GM18867 (cell line): ENCODE measurements around the gene PKMYT1.

Experiments used
- ATAC-seq: cut with Tn5 transposase; IDR thresholded peaks from one replicate; pipeline ENCODE4 v1.9.1; 2021; ENCODE audit warnings: mild to moderate bottlenecking, moderate library complexity; ENCODE audit not compliant: unreplicated experiment

Gene PKMYT1

GRCh38 chr16:2975161-2975795 is 5.0 kb downstream of the PKMYT1 start:
- no peak for ATAC-seq

GRCh38 chr16:2974319-2975056 is 5.8 kb downstream of the PKMYT1 start:
- no peak for ATAC-seq

DNA sequence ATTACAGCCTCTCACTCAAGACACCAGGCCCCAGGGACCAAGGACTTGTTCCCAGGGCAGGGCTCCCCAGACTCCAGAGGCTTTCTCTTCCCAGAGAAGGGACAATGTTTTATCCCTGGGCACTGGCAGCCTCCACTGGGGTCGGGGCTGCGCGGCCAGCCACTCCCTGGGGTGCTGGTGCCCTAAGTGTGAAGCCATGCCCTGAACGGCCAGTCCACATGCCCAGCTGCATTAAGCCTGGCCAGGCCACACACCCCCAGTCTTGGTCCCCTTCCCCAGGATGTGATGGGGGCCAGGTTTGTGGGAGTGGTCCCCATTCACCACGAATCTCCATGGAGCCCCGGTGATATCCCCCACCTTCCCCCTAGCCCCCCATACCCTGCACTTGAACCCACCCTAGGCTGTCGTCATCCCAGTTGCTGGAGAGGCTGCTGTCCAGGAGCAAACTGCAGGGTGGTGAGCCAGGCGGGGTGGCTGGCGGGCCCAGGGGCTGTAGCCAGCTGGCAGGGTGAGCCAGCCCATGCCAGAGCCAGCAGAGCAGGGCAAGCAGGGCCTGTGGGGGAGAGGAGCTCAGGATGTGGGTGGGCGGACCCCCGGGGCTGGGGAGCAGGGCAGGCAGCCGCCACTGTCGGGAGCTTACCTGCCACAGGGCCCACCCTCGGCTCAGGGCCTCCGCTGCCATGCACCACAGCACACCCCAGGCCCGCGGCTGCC is 6.5 kb downstream of the PKMYT1 start:
- no peak for ATAC-seq

DNA sequence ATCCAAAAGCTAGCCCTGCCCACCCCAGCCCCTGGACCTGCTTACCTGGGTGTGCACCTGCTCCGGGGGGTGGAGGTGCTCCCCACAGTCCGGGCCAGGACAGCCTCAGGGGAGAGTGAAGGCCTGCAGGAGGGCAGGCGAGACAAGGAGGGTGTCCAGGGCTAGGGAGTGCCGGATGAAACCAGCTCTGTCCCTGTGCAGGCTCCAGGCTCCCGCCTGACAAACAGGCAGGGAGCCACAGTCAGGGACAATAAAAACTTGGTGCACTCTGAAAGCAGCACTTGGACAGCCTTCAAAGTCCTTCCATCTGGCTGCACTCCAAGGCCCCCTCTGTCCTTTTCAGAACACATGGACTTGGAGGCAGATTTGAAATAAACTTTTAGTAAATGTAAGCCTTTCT is 7.2 kb downstream of the PKMYT1 start:
- ATAC-seq: no peak

DNA sequence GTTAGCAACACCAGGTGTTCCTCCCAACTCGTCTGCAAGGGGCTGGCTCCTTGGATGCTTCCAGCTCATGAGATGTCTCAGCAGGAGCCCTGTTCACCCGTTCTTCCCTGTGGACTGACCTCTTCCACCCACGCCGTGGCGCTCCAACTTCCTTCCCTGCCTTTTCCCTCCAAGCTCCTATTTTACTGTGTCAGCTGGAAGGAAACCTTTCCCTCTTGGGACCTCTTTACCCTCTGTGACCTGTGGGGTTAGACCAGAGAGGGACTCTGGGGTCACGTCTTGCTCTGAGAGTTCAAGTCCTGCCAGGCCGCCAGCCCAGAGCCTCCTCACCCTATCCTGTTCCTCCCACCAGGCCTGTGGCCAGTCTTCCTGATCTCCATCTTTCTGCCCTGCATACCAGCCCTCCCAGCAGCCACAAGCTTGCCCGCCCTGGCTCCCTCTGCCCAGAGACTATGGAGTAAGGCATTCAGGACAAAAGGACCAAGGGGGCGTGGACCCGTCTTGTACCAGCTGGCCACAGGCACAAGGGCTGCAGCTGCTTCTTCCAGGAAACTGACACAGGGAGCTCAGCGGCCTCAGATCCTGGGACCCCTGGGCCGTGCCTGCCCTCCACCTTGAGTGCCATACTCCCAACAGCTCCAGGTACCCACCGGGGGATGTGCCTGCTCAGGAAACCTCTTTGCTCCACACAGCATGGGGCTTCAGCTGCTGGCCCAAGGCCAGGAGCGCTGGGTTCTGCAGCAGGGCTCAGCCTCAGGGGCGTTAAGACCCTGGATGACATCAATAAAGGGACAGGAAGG is 8.1 kb downstream of the PKMYT1 start:
- no peak for ATAC-seq

DNA sequence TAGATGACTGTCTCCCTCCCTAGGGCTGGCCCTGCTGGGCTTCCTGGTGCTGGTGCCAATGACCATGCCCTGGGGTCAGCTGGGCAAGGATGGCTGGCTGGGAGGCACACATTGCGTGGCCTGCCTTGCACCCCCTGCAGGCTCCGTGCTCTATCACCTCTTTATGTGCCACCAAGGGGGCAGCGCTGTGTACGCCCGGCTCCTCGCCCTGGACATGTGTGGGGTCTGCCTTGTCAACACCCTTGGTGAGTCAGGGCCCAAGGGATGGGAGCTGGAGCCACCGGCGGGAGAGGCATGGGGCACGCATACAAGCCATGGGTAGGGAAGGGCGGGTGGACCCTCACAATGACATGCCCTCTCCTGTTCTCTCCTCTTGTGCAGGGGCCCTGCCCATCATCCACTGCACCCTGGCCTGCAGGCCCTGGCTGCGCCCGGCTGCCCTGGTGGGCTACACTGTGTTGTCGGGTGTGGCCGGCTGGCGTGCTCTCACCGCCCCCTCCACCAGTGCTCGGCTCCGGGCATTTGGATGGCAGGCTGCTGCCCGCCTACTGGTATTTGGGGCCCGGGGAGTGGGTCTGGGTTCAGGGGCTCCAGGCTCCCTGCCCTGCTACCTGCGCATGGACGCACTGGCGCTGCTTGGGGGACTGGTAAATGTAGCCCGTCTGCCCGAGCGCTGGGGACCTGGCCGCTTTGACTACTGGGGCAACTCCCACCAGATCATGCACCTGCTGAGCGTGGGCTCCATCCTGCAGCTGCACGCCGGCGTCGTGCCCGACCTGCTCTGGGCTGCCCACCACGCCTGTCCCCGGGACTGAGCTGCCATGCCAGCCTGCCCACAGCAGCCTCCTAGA is 8.9 kb downstream of the PKMYT1 start:
- no peak for ATAC-seq

GRCh38 chr16:2970563-2970962 is 9.7 kb downstream of the PKMYT1 start:
- no peak for ATAC-seq

DNA sequence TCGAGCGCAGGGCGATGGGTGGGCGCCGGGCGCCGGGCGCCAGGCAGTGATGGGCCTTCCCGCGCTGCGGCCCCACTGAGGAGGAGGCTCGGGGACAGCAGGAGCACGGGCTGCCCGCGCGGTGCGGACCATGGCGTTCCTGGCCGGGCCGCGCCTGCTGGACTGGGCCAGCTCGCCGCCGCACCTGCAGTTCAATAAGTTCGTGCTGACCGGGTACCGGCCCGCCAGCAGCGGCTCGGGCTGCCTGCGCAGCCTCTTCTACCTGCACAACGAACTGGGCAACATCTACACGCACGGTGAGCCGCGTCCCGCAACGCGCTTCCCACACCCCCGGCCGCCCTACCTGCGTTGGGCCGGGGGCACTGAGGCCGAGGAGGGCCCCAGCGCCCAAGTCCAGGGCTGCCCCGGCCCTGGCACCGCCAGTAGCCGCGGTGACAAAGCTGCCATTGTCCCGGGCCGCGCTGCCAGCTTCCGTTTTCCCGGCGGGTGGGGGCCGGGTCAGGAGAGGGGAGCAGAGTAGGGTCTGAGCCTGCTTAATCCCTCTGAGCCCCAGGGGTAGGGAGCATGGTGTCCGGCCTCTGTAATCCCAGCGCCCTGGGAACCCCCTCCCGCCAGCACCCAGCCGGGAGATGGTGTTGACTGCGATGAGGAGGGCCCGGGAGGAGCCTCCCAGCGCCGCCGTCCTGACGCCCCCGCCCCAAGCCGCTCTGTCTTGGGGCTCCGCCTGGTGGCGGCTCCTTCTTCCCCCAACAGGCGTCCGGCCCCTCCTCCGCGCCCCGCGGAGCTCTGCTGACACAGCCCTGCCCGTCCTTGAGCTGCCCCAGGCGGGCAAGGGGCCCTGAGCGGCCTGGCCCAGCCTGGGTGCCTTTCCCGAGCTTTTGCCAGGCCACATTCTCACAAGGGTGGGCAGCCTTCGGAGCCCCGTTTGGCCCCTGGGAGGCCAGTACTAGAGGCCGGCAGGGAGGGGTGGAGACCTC is 10.4 kb downstream of the PKMYT1 start:
- ATAC-seq: peak; percentile 39

- peak; percentile 66 for ATAC-seq
Observed at GRCh38 chr16:2968738-2969544, 11.3 kb downstream of the PKMYT1 start, which contains the start of gene PAQR4. TSS of gene PAQR4 (plus strand) at chr16:2969348. CDS start at chr16:2969675, 327 bp downstream.

DNA sequence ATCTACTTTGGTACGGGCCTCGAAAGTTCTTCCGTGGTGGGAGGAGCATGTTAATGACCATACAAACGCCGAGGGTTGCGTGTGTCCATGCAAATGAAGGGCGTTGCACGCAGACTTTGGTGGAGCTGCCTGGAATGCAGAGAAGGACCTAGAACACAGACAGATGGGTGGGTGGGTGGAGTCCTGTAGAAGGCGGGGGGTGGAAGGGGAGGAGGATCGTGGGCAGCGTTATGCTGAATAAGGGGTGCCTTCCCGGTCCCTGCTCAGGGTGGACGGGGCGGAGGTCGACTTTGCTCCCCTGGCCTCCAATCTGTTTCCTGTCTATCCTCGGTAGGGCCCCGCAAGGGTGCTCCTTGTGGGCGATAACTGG is 11.9 kb downstream of the PKMYT1 start:
- ATAC-seq: no peak

- no peak for ATAC-seq
Observed at GRCh38 chr16:2967721-2968161, 12.5 kb downstream of the PKMYT1 start.

DNA sequence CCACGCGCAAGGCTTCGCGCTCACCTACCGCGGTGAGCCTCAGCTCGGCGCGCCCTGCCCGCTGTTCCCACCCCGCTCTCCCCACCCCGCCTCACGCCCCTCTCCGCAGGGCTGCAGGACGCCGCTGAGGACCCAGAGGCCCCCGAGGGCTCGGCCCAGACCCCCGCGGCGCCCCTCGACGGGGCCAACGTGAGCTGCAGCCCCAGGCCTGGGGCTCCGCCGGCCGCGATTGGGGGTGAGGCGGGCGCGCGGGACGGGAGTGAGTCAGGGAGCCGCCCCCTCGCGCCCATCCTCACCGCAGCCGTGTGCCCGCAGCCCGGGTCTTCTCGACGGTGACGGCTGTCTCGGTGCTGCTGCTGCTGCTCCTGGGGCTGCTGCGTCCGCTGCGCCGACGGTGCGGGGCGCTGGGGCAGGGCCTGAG is 13.0 kb downstream of the PKMYT1 start:
- no peak for ATAC-seq

GRCh38 chr16:2966808-2967191 is 13.4 kb downstream of the PKMYT1 start:
- no peak for ATAC-seq

DNA sequence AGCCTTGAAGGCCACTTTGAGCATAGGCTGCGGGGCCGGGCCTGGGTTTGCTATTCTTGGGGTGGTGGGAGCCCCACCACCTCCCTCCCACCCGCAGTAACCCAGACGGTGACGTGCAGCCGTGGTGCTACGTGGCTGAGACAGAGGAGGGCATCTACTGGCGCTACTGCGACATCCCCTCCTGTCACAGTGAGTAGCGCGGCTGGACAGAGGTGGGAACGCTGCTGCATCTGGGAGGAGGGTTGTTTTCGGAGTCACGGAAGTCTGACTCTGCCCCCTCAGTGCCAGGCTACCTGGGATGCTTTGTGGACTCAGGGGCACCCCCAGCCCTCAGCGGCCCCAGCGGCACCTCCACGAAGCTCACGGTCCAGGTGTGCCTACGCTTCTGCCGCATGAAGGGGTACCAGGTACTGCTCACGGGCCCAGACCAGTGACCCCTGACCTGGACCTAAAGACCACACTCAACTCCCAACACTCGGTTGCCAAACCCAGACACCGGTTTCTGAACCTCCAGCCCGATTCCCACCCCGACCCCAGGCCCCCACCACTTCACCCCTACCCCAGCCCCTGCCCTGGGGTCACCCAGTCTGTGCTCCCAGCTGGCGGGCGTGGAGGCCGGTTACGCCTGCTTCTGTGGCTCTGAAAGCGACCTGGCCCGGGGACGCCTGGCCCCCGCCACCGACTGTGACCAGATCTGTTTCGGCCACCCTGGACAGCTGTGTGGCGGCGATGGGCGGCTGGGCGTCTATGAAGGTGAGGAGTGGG is 14.0 kb downstream of the PKMYT1 start:
- ATAC-seq: no peak

DNA sequence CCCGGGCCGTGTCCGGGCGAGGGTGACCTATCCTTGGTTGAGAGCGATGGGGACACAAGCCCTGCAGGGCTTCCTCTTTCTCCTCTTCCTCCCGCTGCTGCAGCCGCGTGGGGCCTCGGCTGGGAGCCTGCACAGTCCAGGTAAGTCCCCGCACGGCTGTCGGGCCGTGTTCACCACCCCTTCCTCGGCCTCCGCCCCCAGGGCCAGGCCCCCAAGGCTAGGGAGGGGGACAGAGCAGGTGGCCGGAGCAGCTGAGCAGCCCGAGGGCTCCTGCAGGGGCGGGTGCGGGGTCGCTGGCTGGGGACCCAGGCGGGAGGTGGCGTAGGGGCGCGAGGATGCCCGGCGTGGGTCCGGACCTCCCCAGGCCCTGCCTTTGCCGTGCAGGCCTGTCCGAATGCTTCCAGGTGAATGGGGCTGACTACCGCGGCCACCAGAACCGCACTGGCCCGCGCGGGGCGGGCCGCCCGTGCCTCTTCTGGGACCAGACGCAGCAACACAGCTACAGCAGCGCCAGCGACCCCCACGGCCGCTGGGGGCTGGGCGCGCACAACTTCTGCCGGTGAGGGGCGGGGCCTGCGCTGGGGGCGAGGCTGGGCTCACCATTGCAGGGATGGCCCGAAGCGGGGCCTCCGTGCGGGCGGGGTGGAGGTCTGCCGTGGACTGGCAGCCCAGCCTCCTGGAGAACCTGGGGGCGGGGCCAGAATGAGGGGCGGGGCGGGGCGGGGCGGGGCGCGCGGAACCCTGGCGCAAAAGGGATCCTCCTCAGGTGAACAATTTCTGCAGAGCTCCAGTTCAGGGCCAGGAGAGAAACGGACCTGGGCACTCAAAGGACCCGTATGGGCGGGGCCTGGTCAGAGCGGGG is 15.5 kb downstream of the PKMYT1 start:
- no peak for ATAC-seq

DNA sequence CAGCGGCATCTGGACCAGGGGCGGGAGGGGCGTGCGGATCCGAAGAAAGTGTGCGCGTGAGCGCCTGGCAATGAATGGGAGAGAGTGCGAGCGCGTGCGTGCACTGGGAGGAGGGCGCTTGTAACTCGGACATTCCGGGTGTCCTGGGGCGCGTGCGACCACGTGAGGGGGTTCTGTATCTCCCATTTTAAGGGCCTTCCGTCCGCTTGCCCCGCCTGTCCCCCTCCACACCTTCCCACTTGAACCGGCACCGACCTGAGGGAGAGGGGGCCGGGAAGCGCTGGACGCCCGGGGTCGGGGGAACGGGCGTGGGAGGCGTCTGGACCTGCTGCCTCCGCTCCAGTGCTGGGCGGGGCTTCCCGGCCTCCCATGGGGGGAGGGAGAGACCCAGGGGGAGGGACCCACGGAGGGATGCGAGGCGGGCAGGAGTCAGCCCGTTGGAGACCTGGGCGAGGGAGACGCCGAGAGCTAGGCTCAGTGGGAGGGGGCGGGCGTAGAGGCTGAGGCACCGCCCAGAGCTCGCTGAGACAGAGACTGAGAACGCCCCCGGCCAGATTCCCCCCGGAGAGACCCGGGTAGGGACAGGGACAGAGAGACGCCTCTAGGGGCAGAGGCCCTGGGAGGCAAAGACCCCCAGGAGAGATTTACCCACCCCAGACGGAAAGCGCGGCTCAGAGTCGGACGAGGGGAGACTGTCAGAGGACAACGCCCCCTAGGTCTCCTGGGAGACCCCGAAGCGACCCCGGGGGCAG is 16.3 kb downstream of the PKMYT1 start, which contains the start of gene KREMEN2:
Gene KREMEN2 (plus strand): TSS at position 553 of the 752 bp plus-strand sequence. CDS start 246 bp downstream, outside the sequence.
- ATAC-seq: no peak
